HG02759 (cell line): ENCODE measurements around the gene MADD.
"Not testable (repeated sequence)": the region's sequence is repeated elsewhere in the genome, so short reads cannot be mapped to it uniquely, and the experiment has no call there.

ENCODE experiments used
- ATAC-seq: cut with Tn5 transposase; IDR thresholded peaks from one replicate; pipeline ENCODE4 v1.9.1; 2021; ENCODE audit warnings: mild to moderate bottlenecking, moderate library complexity; ENCODE audit not compliant: unreplicated experiment

The MADD gene

GRCh38 chr11:47272706-47273105 is 2.8 kb downstream of the MADD start:
- no peak for ATAC-seq

DNA sequence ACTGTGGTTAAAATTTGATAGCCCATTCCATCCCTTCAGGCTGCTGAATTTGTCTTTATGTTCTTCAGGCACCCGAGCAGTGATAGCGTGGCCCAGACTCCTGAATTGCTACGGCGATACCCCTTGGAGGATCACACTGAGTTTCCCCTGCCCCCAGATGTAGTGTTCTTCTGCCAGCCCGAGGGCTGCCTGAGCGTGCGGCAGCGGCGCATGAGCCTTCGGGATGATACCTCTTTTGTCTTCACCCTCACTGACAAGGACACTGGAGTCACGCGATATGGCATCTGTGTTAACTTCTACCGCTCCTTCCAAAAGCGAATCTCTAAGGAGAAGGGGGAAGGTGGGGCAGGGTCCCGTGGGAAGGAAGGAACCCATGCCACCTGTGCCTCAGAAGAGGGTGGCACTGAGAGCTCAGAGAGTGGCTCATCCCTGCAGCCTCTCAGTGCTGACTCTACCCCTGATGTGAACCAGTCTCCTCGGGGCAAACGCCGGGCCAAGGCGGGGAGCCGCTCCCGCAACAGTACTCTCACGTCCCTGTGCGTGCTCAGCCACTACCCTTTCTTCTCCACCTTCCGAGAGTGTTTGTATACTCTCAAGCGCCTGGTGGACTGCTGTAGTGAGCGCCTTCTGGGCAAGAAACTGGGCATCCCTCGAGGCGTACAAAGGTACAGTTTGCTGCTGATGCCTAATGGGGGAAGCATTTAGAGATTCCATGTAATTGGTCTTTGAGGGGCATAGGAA is 4.7 kb downstream of the MADD start:
- ATAC-seq: no peak

DNA sequence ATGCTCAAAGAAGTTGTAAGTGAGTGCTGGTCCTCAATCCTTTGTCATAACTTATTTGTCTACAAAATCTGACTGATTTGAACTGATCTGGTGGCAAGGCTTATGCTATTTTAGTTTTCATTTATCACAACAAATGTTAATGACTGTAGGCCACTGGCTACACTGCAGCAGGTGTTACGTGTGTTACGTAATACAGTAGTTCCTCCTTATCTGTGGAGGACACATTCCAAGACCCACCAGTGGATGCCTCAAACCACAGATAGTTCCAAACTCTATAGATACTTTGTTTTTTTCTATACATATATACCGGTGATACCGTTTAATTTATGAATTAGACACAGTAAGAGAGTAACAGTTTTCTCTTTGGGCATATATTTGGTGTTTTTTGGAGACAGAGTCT is 7.0 kb downstream of the MADD start:
- no peak for ATAC-seq

DNA sequence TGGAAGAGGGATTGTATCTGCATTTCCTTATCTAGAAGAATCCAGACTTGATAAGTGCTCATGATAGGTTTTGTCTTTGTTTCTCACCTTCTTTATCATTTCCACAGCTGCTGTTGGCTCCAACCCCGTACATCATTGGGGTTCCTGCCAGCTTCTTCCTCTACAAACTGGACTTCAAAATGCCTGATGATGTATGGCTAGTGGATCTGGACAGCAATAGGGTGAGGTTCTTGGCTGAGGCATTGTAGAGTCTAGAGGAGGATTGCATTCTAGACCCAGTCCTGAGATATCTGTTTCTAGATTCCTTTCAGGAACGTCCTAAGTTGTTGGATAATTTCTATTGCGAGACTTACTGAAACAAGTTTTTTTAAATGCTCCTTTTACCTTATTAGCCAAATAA is 8.1 kb downstream of the MADD start:
- ATAC-seq: no peak

- no peak for ATAC-seq
Measured at GRCh38 chr11:47278769-47279168, 8.8 kb downstream of the MADD start.

GRCh38 chr11:47280099-47280498 is 10.2 kb downstream of the MADD start:
- no peak for ATAC-seq

GRCh38 chr11:47280860-47281259 is 10.9 kb downstream of the MADD start:
- no peak for ATAC-seq

DNA sequence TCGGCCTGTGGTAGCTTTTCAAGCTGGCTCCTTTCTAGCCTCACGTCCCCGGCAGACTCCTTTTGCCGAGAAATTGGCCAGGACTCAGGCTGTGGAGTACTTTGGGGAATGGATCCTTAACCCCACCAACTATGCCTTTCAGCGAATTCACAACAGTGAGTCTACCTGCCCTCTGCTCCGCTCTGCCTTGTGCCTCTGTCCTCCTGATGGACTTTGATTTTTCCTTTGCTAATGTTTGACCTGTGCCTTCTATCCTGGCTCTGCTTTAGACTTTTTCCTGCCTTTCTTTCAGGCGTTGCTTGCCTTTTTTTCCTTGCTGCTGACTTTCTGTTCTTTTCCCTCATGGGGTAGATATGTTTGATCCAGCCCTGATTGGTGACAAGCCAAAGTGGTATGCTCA is 12.5 kb downstream of the MADD start:
- no peak for ATAC-seq

- no peak for ATAC-seq
Measured at GRCh38 chr11:47284151-47284550, 14.2 kb downstream of the MADD start.

DNA sequence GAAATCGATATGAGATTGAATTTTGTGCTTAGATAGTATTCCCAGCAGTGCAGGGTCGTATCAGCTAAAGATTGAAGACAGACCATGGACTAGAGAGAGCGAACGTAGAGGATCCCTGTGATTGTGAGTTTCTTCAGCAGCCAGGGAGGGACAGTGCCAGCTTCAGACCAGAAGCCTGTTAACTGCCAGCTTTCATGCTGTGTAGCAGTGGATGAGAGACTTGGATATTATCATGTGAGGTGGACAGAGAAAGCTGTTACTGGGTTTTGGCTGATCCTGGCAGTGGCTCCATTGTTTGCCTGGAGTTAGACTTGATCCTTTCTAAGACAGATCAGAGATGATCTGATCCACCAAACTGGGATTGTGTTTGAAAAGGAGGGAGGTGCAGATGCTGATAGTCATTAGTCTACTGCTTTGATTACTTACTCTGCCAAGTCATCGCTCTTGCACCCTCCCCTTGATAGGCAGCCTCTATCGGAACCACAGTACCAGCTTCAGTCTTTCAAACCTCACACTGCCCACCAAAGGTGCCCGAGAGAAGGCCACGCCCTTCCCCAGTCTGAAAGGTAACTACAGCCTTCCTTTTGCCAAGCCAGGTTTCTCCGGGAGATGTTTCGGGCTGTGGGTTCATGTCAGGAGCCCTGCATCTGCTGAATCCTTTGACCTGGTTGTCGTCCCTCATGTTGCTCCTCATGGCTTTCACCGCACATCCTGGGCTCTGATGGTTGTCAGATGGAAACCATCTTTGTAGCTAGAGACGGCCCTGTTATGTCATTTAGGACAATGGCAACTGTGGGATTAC is 16.2 kb downstream of the MADD start:
- ATAC-seq: no peak

DNA sequence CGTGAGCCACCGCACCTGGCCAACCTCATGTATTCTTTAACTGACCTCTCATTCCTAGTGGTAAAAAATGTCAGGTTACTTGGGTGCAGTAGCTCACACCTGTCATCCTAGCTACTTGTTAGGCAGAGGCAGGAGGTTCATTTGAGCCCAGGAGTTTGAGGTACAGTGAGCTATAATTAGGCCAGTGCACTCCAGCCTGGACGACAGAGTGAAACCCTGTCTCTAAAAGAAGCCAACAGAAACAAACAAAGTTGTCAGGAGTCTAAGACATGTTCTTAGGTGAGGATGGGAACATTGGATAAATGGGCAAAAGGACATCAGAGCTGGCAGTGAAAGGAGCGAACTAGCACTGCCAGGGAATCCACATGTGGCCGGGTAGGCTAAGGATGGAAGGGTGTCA is 18.1 kb downstream of the MADD start:
- ATAC-seq: no peak

DNA sequence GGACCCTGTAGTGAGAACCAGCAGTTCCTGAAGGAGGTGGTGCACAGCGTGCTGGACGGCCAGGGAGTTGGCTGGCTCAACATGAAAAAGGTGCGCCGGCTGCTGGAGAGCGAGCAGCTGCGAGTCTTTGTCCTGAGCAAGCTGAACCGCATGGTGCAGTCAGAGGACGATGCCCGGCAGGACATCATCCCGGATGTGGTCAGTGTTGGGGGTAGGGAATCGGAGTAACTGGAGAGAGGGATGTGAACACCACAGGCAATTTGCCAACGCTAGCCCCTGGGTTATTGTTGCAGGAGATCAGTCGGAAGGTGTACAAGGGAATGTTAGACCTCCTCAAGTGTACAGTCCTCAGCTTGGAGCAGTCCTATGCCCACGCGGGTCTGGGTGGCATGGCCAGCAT is 19.9 kb downstream of the MADD start:
- ATAC-seq: no peak

GRCh38 chr11:47295385-47295784 is 25.5 kb downstream of the MADD start:
- no peak for ATAC-seq

- ATAC-seq: no peak
Measured at GRCh38 chr11:47296045-47296444, 26.1 kb downstream of the MADD start.

GRCh38 chr11:47299078-47299477 is 29.1 kb downstream of the MADD start:
- no peak for ATAC-seq

DNA sequence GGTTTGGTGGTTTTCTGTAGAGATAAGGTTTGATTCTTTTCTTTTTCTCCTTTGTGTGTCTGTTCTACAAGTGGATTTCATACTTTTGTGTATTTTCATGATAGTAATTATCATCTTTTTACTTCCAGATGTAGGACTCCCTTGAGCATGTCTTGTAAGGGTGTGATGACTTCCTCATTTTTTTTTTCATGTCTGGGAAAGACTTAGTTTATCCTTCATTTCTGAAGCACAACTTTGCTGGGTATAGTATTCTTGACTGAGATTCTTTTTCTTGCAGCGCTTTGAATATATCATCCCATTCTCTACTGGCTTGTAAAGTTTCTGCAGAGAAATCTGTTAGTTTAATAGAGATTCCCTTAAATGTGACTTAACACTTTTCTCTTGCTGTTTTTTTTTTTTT is 32.9 kb downstream of the MADD start:
- ATAC-seq: no peak

GRCh38 chr11:47305734-47306483 is 36.0 kb downstream of the MADD start:
- ATAC-seq: no peak

GRCh38 chr11:47306484-47306844 is 36.5 kb downstream of the MADD start:
- ATAC-seq: no peak

- no peak for ATAC-seq
Measured at GRCh38 chr11:47308050-47308823, 38.3 kb downstream of the MADD start.

DNA sequence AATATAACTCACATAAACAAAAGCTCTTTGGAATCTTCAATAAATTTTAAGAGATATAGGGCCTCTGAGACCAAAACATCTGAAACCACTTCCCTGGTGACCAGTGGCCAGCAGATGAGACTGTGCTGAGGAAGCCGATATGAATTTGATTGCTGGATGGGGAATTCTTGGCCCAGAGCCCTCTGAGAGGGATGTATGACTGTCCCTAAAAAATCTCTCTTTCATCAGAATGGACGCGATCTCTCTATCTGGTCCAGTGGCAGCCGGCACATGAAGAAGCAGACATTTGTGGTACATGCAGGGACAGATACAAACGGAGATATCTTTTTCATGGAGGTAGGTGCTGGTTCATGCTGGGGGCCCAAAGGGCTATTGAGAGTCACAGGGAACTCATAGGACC is 45.1 kb downstream of the MADD start:
- ATAC-seq: no peak

GRCh38 chr11:47316501-47316900 is 46.6 kb downstream of the MADD start:
- ATAC-seq: not testable (repeated sequence)
